Activated T-helper 9 cell treated with anti-CD3 and anti-CD28 coated beads, Interleukin-2, amount 50 U/mL, for 16 hours (primary cell): ENCODE results near the gene ACP4.
"Not testable (repeated sequence)": the region's sequence is repeated elsewhere in the genome, so short reads cannot be mapped to it uniquely, and the experiment has no call there.

ENCODE experiments used
- DNase-seq: peaks from one replicate; pipeline ENCODE4 v3.0.0-alpha.2; 2020; ENCODE audit warnings: low read depth

ACP4 gene

GRCh38 chr19:50790396-50790795, at the start of gene ACP4:
ACP4 (plus strand) TSS chr19:50790415; CDS start chr19:50790415, 0 bp downstream.
- no peak for DNase-seq

GRCh38 chr19:50741179-50741933, 48.9 kb upstream of the ACP4 start:
- no peak for DNase-seq

- DNase-seq: no peak
Observed at GRCh38 chr19:50743537-50743936, 46.7 kb upstream of the ACP4 start.

GRCh38 chr19:50745221-50745620, 45.0 kb upstream of the ACP4 start:
- no peak for DNase-seq

DNA sequence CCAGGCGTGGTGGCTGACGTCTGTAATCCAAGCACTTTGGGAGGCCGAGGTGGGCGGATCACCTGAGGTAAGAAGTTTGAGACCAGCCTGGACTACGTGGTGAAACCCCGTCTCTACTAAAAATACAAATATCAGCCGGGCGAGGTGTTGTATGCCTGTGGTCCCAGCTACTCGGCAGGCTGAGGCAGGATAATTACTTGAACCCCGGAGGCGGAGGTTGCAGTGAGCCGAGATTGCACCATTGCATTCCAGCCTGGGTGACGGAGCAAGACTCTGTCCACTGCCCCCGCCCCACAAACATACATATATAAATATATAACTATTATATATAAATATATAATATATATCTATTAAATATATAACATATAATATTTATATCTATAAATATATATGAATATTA, 43.1 kb upstream of the ACP4 start:
- DNase-seq: not testable (repeated sequence)

DNA sequence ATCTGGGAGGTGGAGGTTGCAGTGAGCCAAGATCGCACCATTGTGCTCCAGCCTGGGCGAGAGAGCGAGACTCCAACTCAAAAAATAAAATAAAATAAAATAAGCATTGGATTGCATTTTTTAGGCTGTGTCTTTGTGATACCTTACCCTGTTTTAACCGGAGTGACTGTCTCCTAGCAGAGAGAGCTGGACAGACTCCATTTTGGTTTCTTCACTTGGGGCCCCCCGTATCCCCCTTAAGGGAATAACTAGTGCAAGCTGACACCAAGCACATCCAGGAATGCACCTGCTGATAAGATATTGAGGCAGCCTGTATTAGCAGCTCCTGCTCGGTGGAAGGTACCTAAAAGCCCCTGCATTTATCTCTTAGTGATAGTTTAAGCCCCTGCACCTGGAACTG, 40.7 kb upstream of the ACP4 start:
- DNase-seq: no peak

- no peak for DNase-seq
Observed at GRCh38 chr19:50750010-50750409, 40.2 kb upstream of the ACP4 start.

- DNase-seq: no peak
Observed at GRCh38 chr19:50753879-50754278, 36.3 kb upstream of the ACP4 start.

DNA sequence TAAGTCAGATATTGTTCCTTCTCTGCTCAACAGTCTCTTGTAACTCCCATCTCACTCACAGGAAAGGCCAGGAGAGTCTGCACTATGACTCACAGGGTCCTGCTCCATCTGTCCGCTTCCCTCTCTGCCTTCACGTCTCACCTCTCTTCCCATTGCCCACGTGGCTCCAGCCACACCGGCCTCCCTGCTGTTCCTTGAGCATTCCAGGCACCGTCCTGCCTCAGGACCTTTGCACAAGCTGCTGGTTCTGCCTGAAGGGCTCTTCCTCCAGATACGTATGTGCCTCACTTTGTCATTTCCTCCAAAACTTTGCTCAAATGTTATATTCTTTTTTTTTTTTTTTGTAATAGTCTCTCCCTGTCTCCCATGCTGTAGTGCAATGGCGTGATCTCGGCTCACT, 34.0 kb upstream of the ACP4 start:
- DNase-seq: not testable (repeated sequence)

GRCh38 chr19:50757624-50758023, 32.6 kb upstream of the ACP4 start:
- not testable (repeated sequence) for DNase-seq

DNA sequence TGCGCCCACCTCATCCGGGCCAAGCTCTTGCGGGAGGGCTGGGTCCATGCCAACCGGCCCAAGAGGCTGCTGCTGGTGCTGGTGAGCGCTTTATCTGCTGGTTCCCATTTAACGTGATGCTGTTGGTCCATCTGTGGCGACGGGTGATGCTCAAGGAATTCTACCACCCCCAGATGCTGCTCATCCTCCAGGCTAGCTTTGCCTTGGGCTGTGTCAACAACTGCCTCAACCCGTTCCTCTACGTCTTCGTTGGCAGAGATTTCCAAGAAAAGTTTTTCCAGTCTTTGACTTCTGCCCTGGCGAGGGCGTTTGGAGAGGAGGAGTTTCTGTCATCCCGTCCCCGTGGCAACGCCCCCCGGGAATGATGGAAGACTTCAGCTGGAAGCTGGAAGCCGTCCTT, 31.1 kb upstream of the ACP4 start:
- not testable (repeated sequence) for DNase-seq

- DNase-seq: no peak
Observed at GRCh38 chr19:50759886-50760285, 30.3 kb upstream of the ACP4 start.

DNA sequence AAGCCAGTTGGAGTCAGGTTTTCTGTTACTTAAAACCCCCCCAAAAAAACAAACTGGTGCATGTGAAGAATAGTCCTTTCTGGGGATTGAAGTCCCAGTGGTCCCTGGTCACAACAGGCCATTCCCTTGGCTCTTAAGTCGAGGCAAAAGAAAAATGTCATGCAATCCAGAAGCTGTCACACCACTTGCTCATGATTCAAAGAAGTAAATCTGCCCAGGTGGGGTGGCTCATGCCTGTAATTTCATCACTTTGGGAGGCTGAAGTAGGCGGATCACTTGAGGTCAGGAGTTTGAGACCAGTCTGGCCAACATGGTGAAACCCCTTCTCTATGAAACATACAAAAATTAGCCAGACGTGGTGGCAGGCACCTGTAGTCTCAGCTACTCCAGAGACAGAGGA, 28.7 kb upstream of the ACP4 start:
- not testable (repeated sequence) for DNase-seq

- DNase-seq: not testable (repeated sequence)
Observed at GRCh38 chr19:50763521-50763920, 26.7 kb upstream of the ACP4 start.

- DNase-seq: no peak
Observed at GRCh38 chr19:50764409-50764808, 25.8 kb upstream of the ACP4 start.

DNA sequence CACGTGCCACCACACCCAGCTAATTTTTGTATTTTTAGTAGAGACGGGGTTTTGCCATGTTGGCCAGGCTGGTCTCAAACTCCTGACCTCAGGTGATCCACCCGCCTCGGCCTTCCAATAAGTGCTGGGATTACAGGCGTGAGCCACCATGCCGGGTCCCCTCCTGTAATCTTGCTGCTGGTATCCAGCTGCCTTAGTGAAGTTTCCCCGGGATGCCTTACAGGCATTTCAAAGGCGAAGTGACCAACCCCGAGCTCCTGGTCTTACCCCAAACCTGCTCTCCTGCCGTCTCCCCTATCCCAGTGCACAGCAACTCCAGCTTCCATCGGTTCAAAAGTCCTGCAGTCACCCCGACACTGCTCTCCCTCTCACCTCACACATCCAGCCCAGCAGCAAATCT, 23.5 kb upstream of the ACP4 start:
- DNase-seq: not testable (repeated sequence)

GRCh38 chr19:50767263-50767662, 23.0 kb upstream of the ACP4 start:
- DNase-seq: not testable (repeated sequence)

DNA sequence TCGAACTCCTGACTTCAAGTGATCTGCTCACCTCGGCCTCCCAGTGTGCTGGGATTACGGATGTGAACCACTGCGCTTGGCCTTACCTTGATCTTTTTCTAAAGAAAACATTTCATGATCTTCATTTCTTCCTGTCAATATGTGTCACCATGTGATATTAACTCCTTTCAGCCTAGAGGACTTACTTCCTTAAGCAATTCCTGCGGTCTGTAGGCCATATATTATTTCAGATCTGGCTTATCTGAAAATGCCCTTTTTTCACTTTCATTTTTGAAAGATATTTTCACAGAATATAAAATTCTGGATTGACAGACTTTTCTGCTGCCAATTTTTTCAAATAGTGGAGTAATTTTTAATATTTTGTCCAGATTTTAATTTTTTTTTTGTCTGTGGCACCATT, 21.9 kb upstream of the ACP4 start:
- no peak for DNase-seq

GRCh38 chr19:50770164-50770563, 20.1 kb upstream of the ACP4 start, which contains the start of gene GPR32:
GPR32 (plus strand) TSS chr19:50770464; CDS start chr19:50770601, 137 bp downstream.
- DNase-seq: not testable (repeated sequence)

DNA sequence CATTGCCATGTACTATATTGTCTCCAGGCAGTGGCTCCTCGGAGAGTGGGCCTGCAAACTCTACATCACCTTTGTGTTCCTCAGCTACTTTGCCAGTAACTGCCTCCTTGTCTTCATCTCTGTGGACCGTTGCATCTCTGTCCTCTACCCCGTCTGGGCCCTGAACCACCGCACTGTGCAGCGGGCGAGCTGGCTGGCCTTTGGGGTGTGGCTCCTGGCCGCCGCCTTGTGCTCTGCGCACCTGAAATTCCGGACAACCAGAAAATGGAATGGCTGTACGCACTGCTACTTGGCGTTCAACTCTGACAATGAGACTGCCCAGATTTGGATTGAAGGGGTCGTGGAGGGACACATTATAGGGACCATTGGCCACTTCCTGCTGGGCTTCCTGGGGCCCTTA, 19.3 kb upstream of the ACP4 start:
- no peak for DNase-seq

GRCh38 chr19:50772476-50772875, 17.7 kb upstream of the ACP4 start:
- no peak for DNase-seq

GRCh38 chr19:50772912-50773311, 17.3 kb upstream of the ACP4 start:
- DNase-seq: not testable (repeated sequence)

DNA sequence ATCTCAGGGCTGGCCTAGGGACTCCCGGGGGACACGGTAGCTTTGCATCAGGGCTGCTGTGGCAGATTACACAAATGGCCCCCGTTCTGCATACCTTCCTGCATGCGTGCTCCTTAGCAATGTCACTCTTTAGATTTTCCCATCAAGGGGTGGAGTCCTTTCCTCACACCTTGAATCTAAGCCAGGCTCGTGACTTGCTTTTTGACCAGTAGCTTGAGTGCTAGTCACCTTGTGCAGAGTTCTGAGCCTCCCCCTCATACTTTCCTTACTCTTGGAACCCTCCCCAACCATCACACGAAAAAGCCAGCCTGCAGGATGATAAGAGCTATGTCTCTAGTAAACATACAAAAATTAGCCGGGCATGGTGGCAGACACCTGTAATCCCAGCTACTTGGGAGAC, 16.8 kb upstream of the ACP4 start:
- not testable (repeated sequence) for DNase-seq

- DNase-seq: no peak
Observed at GRCh38 chr19:50776131-50776530, 14.1 kb upstream of the ACP4 start.
